ENCODE measurements around the gene NR4A1. TPM values are rescaled to one million over a fixed set of nuclear protein-coding genes. Genes with fewer than 3 reads are reported as not detected.

The NR4A1 gene
- total RNA-seq, 1 experiment from 2014 or later: 37.9 TPM

DNA sequence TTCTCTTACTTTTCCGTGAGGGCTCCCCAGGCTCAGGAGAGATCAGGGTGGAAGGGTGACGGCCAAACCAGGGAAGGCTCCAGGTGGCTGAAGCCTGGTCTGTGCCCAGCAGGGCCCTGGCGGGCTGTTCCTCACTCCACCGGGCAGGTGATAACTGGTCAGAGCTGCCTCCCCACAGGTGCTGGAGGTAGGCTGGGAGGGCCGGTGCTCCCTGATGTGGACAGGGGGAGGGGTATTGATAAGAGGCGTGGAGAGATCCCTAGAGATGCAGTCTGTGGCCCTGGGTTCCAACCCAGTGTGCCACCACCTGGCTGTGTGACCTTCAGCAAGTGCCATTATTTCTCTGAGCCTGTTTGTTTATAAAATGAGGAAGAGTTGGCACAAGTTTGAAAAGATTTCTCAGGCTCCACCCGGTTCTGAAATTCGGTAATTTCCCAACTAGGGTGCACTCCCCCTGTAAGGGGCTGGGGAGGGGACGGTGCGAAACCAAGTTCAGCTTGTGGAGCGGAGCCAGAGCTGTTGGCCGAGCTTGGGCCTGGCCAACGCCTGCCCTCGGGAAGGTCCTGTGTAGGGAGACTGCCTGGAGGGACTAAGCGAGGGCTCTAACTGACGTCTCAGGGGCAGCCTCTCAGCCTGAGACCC, 1.0 kb upstream of the NR4A1 start:
- no peaks in the 10 kb centered on the region for H3K27me3 Mint-ChIP-seq (ENCODE audit: insufficient read depth, unreplicated experiment)
- 0 out of 2 replicates have a peak, but pooled peaks cover 2% of the 10 kb centered on the region for H3K36me3 ChIP-seq (ENCODE audit: control insufficient read depth, insufficient read depth, low read length)
- POLR2A ChIA-PET: interaction anchor here (0.5 to 2.5 kb wide), 12 partner anchors 10 to 98 kb away, joined by 3 to 88 read pairs (median 6); partner anchors contain the start of gene ATG101
- H3K4me1 ChIP-seq: peaks cover 29% of the 10 kb centered on the region
- peak overlapping the region; percentile 84 for H3K4me3 Mint-ChIP-seq (ENCODE audit: unreplicated experiment)
- intact Hi-C loops (cut with micrococcal nuclease; ENCODE audit: unreplicated experiment): loop anchor here (1.0 to 5.0 kb wide), 2 partner anchors 13 to 877 kb away; no protein-coding TSS in a partner anchor
- peak; percentile 60 to 67 for DNase-seq
- TF ChIP-seq CTCF (IDR thresholded peaks at IDR 0.05; ENCODE audit: insufficient read depth in 1 of 2, low read depth in 1 of 2, low read length in 1 of 2, severe bottlenecking in 1 of 2, unreplicated experiment in 1 of 2): no peak
- H3K4me1 Mint-ChIP-seq (ENCODE audit: low read depth, unreplicated experiment): peaks cover 22% of the 10 kb centered on the region
- H3K27me3 ChIP-seq (replicated peaks; ENCODE audit: control insufficient read depth, insufficient read depth, low read length): no peaks in the 10 kb centered on the region
- H3K9me3 ChIP-seq: no peaks in the 10 kb centered on the region
- CTCF ChIA-PET: interaction anchor here (1.0 to 3.9 kb wide), 7 partner anchors 13 to 58 kb away, joined by 3 to 56 read pairs (median 5); no protein-coding TSS in a partner anchor
- H3K4me3 ChIP-seq (ENCODE audit: low read depth, low read length): peak overlapping the region; percentile 60
- BruUV-seq (replicated peaks): TSS peak; percentile 89
- H3K36me3 Mint-ChIP-seq (ENCODE audit: insufficient read depth, unreplicated experiment): peaks cover 48% of the 10 kb centered on the region
- peak overlapping the region; percentile 68 for H3K27ac Mint-ChIP-seq (ENCODE audit: unreplicated experiment)
- no peaks in the 10 kb centered on the region for H3K9me3 Mint-ChIP-seq (ENCODE audit: unreplicated experiment)

- DNase-seq: no peak
- intact Hi-C loops (cut with micrococcal nuclease; ENCODE audit: unreplicated experiment): loop anchor here (5.0 kb wide), 1 partner anchor 875 kb away; no protein-coding TSS in a partner anchor
- peak overlapping the region; percentile 84 for H3K4me3 Mint-ChIP-seq (ENCODE audit: unreplicated experiment)
- H3K4me1 ChIP-seq: peaks cover 23% of the 10 kb centered on the region
- peaks cover 22% of the 10 kb centered on the region for H3K4me1 Mint-ChIP-seq (ENCODE audit: low read depth, unreplicated experiment)
- no peaks in the 10 kb centered on the region for H3K27me3 ChIP-seq (replicated peaks; ENCODE audit: control insufficient read depth, insufficient read depth, low read length)
- H3K9me3 ChIP-seq: no peaks in the 10 kb centered on the region
- no TSS peak for BruUV-seq (replicated peaks)
- peak overlapping the region; percentile 60 for H3K4me3 ChIP-seq (ENCODE audit: low read depth, low read length)
- ChIA-PET CTCF (interaction anchor here (1.9 to 3.9 kb wide), 2 partner anchors 23 to 27 kb away, joined by 6 to 56 read pairs; no protein-coding TSS in a partner anchor), POLR2A (interaction anchor here (2.4 kb wide), 1 partner anchor 15 kb away, joined by 41 read pairs; no protein-coding TSS in a partner anchor)
- H3K27me3 Mint-ChIP-seq (ENCODE audit: insufficient read depth, unreplicated experiment): no peaks in the 10 kb centered on the region
- no peaks in the 10 kb centered on the region for H3K9me3 Mint-ChIP-seq (ENCODE audit: unreplicated experiment)
- TF ChIP-seq CTCF (IDR thresholded peaks at IDR 0.05; ENCODE audit: insufficient read depth in 1 of 2, low read depth in 1 of 2, low read length in 1 of 2, severe bottlenecking in 1 of 2, unreplicated experiment in 1 of 2): no peak
- H3K36me3 Mint-ChIP-seq (ENCODE audit: insufficient read depth, unreplicated experiment): peaks cover 34% of the 10 kb centered on the region
- peak overlapping the region; percentile 68 for H3K27ac Mint-ChIP-seq (ENCODE audit: unreplicated experiment)
- 0 out of 2 replicates have a peak, but pooled peaks cover 2% of the 10 kb centered on the region for H3K36me3 ChIP-seq (ENCODE audit: control insufficient read depth, insufficient read depth, low read length)
Measured at GRCh38 chr12:52052468-52053186, 1.4 kb downstream of the NR4A1 start.

GRCh38 chr12:52053536-52054209, 2.4 kb downstream of the NR4A1 start:
- ChIA-PET POLR2A (no interaction called here), CTCF (interaction anchor here (1.7 to 3.9 kb wide), 2 partner anchors 28 kb away, joined by 4 to 56 read pairs; no protein-coding TSS in a partner anchor)
- Mint-ChIP-seq H3K27me3 (ENCODE audit: insufficient read depth, unreplicated experiment) (no peaks in the 10 kb centered on the region), H3K36me3 (ENCODE audit: insufficient read depth, unreplicated experiment) (peaks cover 34% of the 10 kb centered on the region), H3K9me3 (ENCODE audit: unreplicated experiment) (no peaks in the 10 kb centered on the region), H3K4me1 (ENCODE audit: low read depth, unreplicated experiment) (peaks cover 22% of the 10 kb centered on the region), H3K4me3 (ENCODE audit: unreplicated experiment) (no peak overlapping the region), H3K27ac (ENCODE audit: unreplicated experiment) (no peak overlapping the region)
- Histone ChIP-seq H3K9me3 (no peaks in the 10 kb centered on the region), H3K27me3 (replicated peaks; ENCODE audit: control insufficient read depth, insufficient read depth, low read length) (no peaks in the 10 kb centered on the region), H3K36me3 (ENCODE audit: control insufficient read depth, insufficient read depth, low read length) (0 out of 2 replicates have a peak, but pooled peaks cover 2% of the 10 kb centered on the region), H3K4me1 (peaks cover 23% of the 10 kb centered on the region), H3K4me3 (ENCODE audit: low read depth, low read length) (no peak overlapping the region)
- DNase-seq: no peak
- intact Hi-C loops (cut with micrococcal nuclease; ENCODE audit: unreplicated experiment): loop anchor here (5.0 kb wide), 1 partner anchor 874 kb away; no protein-coding TSS in a partner anchor
- no peak for TF ChIP-seq CTCF (IDR thresholded peaks at IDR 0.05; ENCODE audit: insufficient read depth in 1 of 2, low read depth in 1 of 2, low read length in 1 of 2, severe bottlenecking in 1 of 2, unreplicated experiment in 1 of 2)
- BruUV-seq (replicated peaks): no TSS peak
